Effector CD8-positive, alpha-beta T cell (primary cell): Measurements from ENCODE around the gene ACADS.

Experiments
- DNase-seq: peaks from one replicate; lab custom pipeline; 2025; lab: John Stamatoyannopoulos, UW

Gene ACADS

DNA sequence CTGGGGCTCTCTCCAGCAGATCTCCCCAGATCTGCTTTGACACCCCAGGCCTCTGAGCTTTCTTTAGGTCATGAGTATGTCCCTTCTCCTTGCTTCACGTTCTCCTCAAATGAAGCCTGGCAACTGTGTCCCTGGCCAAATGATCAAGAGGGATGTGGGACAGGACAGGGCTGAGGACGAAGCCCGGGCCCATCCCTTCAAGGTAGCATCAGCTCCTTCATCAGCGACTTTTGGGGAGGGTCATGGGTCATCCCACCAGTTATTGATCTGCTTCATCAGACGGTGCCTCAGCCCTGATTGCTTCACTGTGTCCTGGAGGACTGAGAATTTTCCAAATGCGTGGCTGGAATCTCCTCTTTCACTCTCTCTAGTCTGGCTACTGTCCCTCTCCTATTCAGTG, 32.3 kb downstream of the ACADS start:
- DNase-seq: no peak

- DNase-seq: no peak
Observed at GRCh38 chr12:120758798-120759590, 33.4 kb downstream of the ACADS start.

GRCh38 chr12:120759591-120760348, 34.1 kb downstream of the ACADS start:
- no peak for DNase-seq

DNA sequence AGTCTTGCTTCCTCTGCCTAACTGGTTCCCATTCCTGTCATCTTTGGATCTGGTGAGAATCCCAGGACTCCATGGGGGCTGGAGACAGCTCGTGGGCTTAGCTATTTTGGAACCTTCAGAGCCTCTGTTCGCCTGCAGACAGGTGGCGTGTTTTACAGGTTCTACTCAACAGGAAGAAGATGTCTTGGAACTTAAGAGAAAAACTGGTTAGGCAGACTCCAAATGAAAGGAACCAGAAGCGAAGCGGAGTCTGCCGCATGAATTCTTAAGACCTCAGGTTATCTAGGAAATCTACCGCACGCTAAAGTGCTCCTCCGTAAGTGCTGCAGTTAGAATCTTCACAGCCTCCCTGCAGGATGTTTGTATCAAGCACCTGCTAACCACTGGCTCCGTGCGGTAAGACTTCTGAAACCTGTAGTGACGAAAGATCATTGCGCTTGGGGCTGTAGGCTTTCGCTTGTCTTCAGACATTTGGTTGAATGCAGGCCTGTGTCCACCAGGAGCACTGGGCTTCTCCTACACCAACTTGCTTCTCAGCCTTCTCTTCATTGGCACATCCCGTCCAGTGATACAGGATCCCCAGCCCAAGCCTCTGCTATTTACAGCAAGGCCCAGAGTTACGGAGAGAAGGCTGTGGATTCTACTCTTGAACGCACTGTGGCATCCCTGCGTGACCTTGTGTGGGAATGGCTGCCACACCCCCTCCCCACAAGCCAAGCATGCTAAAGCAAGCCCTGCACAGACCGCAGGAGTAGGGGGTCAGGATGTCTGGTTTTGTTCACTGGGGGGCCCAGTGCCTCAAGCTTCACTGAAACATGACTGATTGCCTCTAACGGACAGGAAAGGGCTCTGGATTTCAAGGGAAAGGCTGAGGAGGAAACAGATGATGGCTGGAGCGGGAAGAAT, 35.0 kb downstream of the ACADS start:
- DNase-seq: no peak

- DNase-seq: no peak
Observed at GRCh38 chr12:120761519-120761934, 35.9 kb downstream of the ACADS start.

DNA sequence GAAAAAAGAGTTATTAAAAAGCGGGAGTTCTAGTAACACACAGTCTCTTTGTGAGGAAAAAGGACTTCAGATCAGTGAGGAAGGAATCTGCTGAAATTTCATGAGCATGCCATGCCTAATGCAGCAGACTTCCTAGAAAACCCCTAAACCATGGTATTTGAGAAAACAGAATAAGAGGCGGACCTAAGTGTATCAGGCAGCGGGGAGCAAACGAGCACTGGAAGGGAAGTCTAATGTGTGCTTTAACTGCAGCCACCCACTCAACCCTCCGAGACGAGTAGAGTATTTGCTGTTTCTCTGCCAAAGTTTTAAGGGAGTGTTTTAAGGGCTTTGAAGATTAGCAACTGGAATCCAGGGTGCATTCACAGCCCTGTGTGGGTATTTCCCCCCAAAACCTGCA, 36.5 kb downstream of the ACADS start:
- no peak for DNase-seq

GRCh38 chr12:120763250-120763649, 37.6 kb downstream of the ACADS start:
- DNase-seq: no peak

DNA sequence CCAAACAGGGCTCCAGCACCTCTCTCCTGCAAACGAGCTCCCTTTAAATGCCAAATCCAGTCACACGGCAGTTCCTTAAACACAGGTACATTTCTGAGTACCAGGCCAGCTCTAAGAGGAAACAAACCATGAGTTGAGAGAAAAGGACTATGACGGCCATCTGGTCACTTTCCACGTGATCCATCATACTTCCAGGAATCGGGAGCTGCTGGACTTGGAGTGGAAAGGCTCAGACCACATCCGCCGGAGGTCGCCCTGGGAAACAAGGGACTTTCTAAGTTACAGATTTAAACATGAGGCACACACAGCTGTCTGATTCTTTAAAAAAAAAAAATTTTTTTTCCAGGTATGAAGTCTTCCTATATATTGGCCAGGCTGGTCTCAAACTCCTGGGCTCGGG, 39.2 kb downstream of the ACADS start:
- no peak for DNase-seq

- DNase-seq: no peak
Observed at GRCh38 chr12:120766566-120766965, 40.9 kb downstream of the ACADS start.

DNA sequence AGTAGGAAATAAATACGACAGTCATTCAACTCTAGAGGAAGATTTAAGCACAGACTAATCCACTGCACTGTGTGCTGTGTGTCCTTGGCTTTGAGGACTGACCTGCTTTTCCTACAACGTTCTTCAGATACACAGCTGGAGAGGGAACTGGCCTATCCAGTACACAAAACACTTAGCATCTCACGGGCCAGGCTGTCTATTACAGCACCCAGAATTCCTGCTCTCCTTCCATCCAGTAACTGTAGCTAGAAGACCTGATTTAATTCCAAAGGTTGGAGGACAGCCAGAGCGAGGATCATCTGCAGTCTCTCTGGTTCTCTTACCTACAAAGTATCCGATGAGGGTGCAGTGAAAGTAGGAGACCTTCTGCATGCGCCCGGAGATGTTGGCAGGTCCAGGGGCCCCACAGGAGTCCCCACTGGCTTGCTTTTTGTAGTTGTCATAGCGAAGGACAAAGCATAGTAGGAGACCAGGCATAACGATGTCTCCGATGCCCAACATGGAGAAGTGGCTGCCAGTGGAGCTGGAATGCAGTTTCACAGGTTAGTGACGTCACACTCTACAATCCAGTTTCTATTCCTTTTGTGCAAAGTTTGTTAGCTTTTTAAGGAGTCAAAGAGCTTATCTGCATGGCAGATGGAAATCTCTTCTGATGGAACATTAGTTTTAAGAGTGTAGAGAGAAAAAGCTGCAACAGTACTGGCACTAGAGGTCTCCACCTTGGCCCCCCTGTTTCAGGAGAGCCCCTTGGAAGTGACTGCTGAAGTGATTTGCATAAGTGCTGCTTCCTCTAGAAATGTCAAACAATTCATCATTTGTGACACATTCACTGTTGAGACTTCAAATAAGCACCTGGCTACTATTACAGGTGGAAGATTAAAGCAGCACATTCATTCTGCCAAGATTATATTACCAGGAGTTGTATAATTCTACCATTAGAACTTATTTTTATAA, 41.7 kb downstream of the ACADS start:
- no peak for DNase-seq

DNA sequence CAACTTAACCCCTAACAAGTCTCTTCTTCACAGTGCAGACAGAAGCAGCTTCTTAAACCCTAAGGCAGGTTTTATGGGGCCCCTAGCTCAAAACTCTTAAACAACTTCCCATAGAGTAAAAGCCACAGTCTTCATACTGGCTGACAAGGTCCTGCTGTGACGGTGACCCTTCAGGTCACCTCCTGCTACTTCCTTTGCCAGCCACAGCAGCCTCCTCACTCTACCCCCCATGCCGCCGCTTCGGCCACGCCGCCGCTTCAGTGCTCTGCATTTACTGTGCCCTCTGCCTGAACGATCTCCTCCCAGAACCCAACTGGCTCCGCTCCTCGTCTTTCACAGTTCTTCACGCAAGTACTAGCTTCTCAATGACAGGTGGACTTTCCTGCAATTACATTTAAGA, 45.5 kb downstream of the ACADS start:
- no peak for DNase-seq

GRCh38 chr12:120774169-120774916, 48.7 kb downstream of the ACADS start:
- DNase-seq: no peak

DNA sequence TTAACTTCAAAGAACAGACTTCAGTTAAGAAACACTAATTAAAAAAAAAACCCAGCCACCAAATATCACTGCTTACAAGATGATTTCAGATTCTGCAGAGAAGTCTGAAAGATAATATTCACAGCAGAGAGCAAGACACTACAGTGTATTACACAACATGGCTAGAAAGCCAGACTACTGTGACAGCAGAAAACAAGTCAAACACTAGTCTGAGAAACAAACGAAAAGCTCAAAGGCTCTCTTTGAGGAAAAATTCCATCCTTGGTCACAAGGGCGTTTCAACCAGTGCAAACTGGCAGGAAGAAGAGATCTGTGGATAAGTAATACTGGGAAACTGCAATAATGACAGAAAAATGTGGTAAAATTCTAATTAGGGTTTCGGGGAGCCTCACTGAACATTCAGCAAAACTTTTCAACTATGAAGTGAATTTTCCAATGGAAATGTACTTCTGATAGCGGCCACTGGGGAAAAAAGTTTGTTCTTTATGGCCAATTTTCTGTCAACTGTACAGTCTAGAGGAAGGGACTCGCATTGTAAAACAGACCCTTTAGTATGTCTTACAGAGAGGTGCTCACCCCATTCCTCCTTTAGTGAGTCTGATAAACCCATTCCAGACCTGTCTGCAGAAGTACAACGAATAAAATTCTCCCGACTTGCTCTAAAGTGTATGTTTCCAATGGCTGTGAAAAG, 50.4 kb downstream of the ACADS start:
- DNase-seq: no peak

DNA sequence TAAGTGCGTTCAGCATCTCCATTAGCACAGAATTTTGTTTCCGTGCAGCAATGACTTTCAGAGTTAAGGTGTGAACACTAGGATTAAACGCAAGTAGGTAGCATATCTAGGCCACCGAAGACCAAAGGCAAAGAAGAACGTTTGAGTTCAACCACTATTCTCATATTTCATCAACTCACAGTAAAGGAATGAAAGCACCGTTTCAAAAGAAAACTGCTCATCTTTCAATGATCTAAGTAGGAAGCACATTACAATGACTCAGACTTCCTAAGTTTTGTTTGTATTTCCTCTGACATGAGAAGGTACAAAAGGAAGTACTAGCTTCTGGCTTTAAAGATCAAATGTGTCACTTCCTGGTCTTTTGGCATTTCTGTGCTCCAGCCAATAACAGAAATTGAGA, 57.6 kb downstream of the ACADS start:
- DNase-seq: no peak

DNA sequence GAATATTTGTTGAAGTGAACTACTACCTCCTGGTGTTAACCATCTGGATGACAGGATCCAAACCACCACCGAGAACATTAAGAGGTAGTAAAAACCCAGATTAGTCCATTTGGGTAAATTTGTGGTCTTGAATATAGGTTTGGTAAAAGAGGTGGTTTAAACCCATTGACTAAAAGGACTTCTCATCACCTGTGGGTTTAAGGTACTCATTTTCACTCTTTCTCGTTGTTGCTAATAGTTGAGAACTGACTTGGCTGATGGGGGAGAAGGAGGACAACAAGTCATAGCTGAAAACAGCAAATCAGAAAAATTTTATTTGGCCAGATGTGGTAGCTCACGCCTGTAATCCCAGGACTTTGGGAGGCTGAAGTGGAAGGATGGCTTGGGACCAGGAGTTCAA, 59.2 kb downstream of the ACADS start:
- DNase-seq: no peak

GRCh38 chr12:120787889-120788288, 62.3 kb downstream of the ACADS start:
- no peak for DNase-seq
